IMR-90 (cell line): ENCODE data around the gene SMIM41. TPM values are rescaled to one million over a fixed set of nuclear protein-coding genes. Genes with fewer than 3 reads are reported as not detected.
A peak's percentile ranks its signal among the peaks of the same experiment; 100 is the strongest.

Experiments
- ATAC-seq: fragments of 200-7000 bp; cut with Tn5 transposase; 2 replicates; pipeline ENCODE4 v1.9.1; 2020; ENCODE audit warnings: low read depth, mild to moderate bottlenecking, moderate library complexity
- BruUV-seq: library from RNA; stranded (reverse); fragments of 400-500 nt; replicated peaks from 2 replicates; lab custom pipeline; 2021; lab: Mats Ljungman, UMichigan
- CTCF ChIA-PET: fragments of 300-600 bp; formaldehyde crosslinking; extraction: SDS; loops from one replicate; lab custom pipeline; 2021; ENCODE audit warnings: antibody characterized with exemption; lab: Yijun Ruan, JAX
- POLR2A ChIA-PET: fragments of 300-600 bp; sonication (Branson Sonifier 250); formaldehyde crosslinking; loops from one replicate; lab custom pipeline; 2022; ENCODE audit warnings: antibody characterized with exemption; ENCODE audit not compliant: unreplicated experiment; lab: Charles Lee
- DNase-seq: peaks from one replicate; pipeline ENCODE4 v3.0.0; 2013
- H2AFZ ChIP-seq: replicated peaks from 2 replicates; pipeline ENCODE3; 2013; ENCODE audit warnings: low read length, mild to moderate bottlenecking; ENCODE audit not compliant: poor library complexity
- H2AK5ac ChIP-seq: 2 replicates; pipeline ENCODE4 v1.6.1; 2013; ENCODE audit warnings: low read depth, low read length, inconsistent platforms
- H2AK9ac ChIP-seq: replicated peaks from 2 replicates; pipeline ENCODE3; 2013; ENCODE audit warnings: mild to moderate bottlenecking, low read depth, low read length, moderate library complexity; ENCODE audit not compliant: poor library complexity
- H2BK120ac ChIP-seq: 2 replicates; pipeline ENCODE4 v1.6.1; 2013; ENCODE audit warnings: low read depth, low read length, inconsistent platforms
- H2BK15ac ChIP-seq: 3 replicates; pipeline ENCODE4 v1.6.1; 2013; ENCODE audit warnings: low read depth, low read length, inconsistent platforms
- H2BK20ac ChIP-seq: 2 replicates; pipeline ENCODE4 v1.6.1; 2013; ENCODE audit warnings: low read depth, mild to moderate bottlenecking, inconsistent platforms, low read length, moderate library complexity
- H2BK5ac ChIP-seq: 2 replicates; pipeline ENCODE4 v1.6.1; 2013; ENCODE audit warnings: mild to moderate bottlenecking, low read depth, low read length, inconsistent platforms; ENCODE audit not compliant: poor library complexity, severe bottlenecking
- H3K14ac ChIP-seq: replicated peaks from 2 replicates; pipeline ENCODE4 v1.6.1; 2013; ENCODE audit warnings: low read depth, low read length, inconsistent platforms
- H3K18ac ChIP-seq: 2 replicates; pipeline ENCODE4 v1.6.1; 2013; ENCODE audit warnings: low read depth, low read length, control low read depth
- H3K23ac ChIP-seq: 2 replicates; pipeline ENCODE4 v1.6.1; 2013; ENCODE audit warnings: low read depth, low read length, inconsistent platforms
- H3K27ac ChIP-seq: 2 replicates; pipeline ENCODE4 v1.5.1; 2013; ENCODE audit warnings: mild to moderate bottlenecking, control low read depth, low read length; ENCODE audit not compliant: insufficient read depth
- H3K27me3 ChIP-seq: 2 replicates; pipeline ENCODE4 v1.6.1; 2013; ENCODE audit warnings: low read length; ENCODE audit not compliant: control insufficient read depth, insufficient read depth
- H3K36me3 ChIP-seq: 2 replicates; pipeline ENCODE4 v1.6.1; 2013; ENCODE audit warnings: low read length, mixed read lengths; ENCODE audit not compliant: control insufficient read depth, insufficient read depth
- H3K4ac ChIP-seq: 2 replicates; pipeline ENCODE4 v1.6.1; 2013; ENCODE audit warnings: low read depth, low read length, inconsistent platforms
- H3K4me1 ChIP-seq: 2 replicates; pipeline ENCODE4 v1.6.1; 2013; ENCODE audit warnings: low read length, mixed read lengths; ENCODE audit not compliant: control insufficient read depth, insufficient read depth
- H3K4me2 ChIP-seq: 2 replicates; pipeline ENCODE4 v1.6.1; 2013; ENCODE audit warnings: low read depth, mild to moderate bottlenecking, control low read depth, low read length, moderate library complexity
- H3K4me3 ChIP-seq: 2 replicates; pipeline ENCODE4 v1.5.1; 2013; ENCODE audit warnings: low read depth, mild to moderate bottlenecking, control low read depth, low read length, moderate library complexity; ENCODE audit not compliant: insufficient read depth
- H3K56ac ChIP-seq: 2 replicates; pipeline ENCODE4 v1.6.1; 2013; ENCODE audit warnings: low read length, inconsistent platforms; ENCODE audit not compliant: insufficient read depth; ENCODE audit errors: extremely low read depth
- H3K79me1 ChIP-seq, 2 experiments: 2 replicates each; pipeline ENCODE4 v1.6.1; 2013; ENCODE audit warnings: low read length in 2 of 2, inconsistent platforms in 1 of 2, low read depth in 1 of 2
- H3K9ac ChIP-seq: 2 replicates; pipeline ENCODE4 v1.6.1; 2013; ENCODE audit warnings: low read depth, low read length, control low read depth
- H3K9me1 ChIP-seq: 2 replicates; pipeline ENCODE4 v1.6.1; 2013; ENCODE audit warnings: low read length, inconsistent platforms; ENCODE audit not compliant: insufficient read depth
- H3K9me3 ChIP-seq: 2 replicates; pipeline ENCODE4 v1.6.1; 2013; ENCODE audit warnings: low read length; ENCODE audit not compliant: control insufficient read depth, insufficient read depth
- H4K20me1 ChIP-seq: 2 replicates; pipeline ENCODE4 v1.6.1; 2013; ENCODE audit warnings: low read length, inconsistent platforms; ENCODE audit not compliant: insufficient read depth
- H4K5ac ChIP-seq: 2 replicates; pipeline ENCODE4 v1.6.1; 2013; ENCODE audit warnings: mild to moderate bottlenecking, low read depth, low read length, control low read depth
- H4K8ac ChIP-seq, 2 experiments: 2 replicates each; pipeline ENCODE4 v1.6.1; 2013; ENCODE audit warnings: low read depth in 2 of 2, low read length in 2 of 2, control low read depth in 1 of 2, inconsistent platforms in 1 of 2
- H4K91ac ChIP-seq: 2 replicates; pipeline ENCODE4 v1.6.1; 2013; ENCODE audit warnings: low read depth, low read length, inconsistent platforms; ENCODE audit not compliant: insufficient read depth
- CEBPB ChIP-seq: IDR thresholded peaks from 2 replicates; pipeline ENCODE4 v1.6.1; 2012; ENCODE audit warnings: low read depth, low read length, improper control_type of control experiment
- CHD1 ChIP-seq: IDR thresholded peaks from 2 replicates; pipeline ENCODE4 v1.6.1; 2012; ENCODE audit warnings: low read depth, low read length, improper control_type of control experiment
- ELK1 ChIP-seq: fragments of 150-350 bp; IDR thresholded peaks from 2 replicates; pipeline ENCODE4 v1.6.1; 2016; ENCODE audit warnings: low read depth, mild to moderate bottlenecking, low read length, moderate library complexity, borderline replicate concordance
- FOS ChIP-seq: fragments of 150-350 bp; IDR thresholded peaks from 2 replicates; pipeline ENCODE4 v1.6.1; 2016; ENCODE audit warnings: low read depth, low read length
- MAFK ChIP-seq: IDR thresholded peaks from 2 replicates; pipeline ENCODE4 v1.6.1; 2012; ENCODE audit warnings: low read depth, low read length, improper control_type of control experiment
- MAZ ChIP-seq: IDR thresholded peaks from 2 replicates; pipeline ENCODE4 v1.6.1; 2012; ENCODE audit warnings: low read depth, mild to moderate bottlenecking, low read length, improper control_type of control experiment, moderate library complexity, borderline replicate concordance
- NFE2L2 ChIP-seq: fragments of 150-350 bp; IDR thresholded peaks from 2 replicates; pipeline ENCODE4 v1.6.1; 2016; ENCODE audit warnings: low read depth, mild to moderate bottlenecking, low read length
- POLR2A ChIP-seq: IDR thresholded peaks from 2 replicates; pipeline ENCODE4 v1.6.1; 2012; ENCODE audit warnings: mild to moderate bottlenecking, low read depth, low read length
- RAD21 ChIP-seq: IDR thresholded peaks from 2 replicates; pipeline ENCODE4 v1.6.1; 2012; ENCODE audit warnings: low read length, improper control_type of control experiment
- RFX5 ChIP-seq: IDR thresholded peaks from 2 replicates; pipeline ENCODE4 v1.8.0; 2012; ENCODE audit warnings: low read depth, mild to moderate bottlenecking, low read length, moderate library complexity
- SMC3 ChIP-seq: fragments of 150-350 bp; IDR thresholded peaks from 2 replicates; pipeline ENCODE4 v1.6.1; 2016; ENCODE audit warnings: low read depth, mild to moderate bottlenecking, antibody characterized with exemption, low read length, moderate library complexity
- USF2 ChIP-seq: fragments of 150-350 bp; IDR thresholded peaks from 2 replicates; pipeline ENCODE4 v1.6.1; 2017; ENCODE audit warnings: mild to moderate bottlenecking, antibody characterized with exemption, low read length, low read depth
- WGBS, 2 experiments: methylation state at CpG; one replicate each; pipeline versions ENCODE4 v1.1.5 to v1.1.7; 2013; ENCODE audit warnings: missing lambda C conversion rate in 2 of 2; ENCODE audit not compliant: insufficient read length in 1 of 2; ENCODE audit errors: extremely low coverage in 2 of 2; 5-methylcytosine and 5-hydroxymethylcytosine counted together
- dilution Hi-C: fragments of 300-500 bp; cut with HindIII; formaldehyde crosslinking; loops from one replicate; pipeline ENCODE4 v1.14.3; 2018; ENCODE audit warnings: low sequenced_read_pairs; ENCODE audit not compliant: unreplicated experiment
- in situ Hi-C: fragments of 300-500 bp; cut with MboI; formaldehyde crosslinking; loops from 3 replicates; pipeline ENCODE4 v1.14.3; 2019; ENCODE audit warnings: low sequenced_read_pairs, inconsistent platforms, mixed read lengths
- intact Hi-C: fragments of 100-400 bp; cut with micrococcal nuclease; formaldehyde crosslinking; loops from 2 replicates; pipeline ENCODE4 v1.10.0; 2022
- polyA plus RNA-seq, 3 experiments: library from polyadenylated mRNA; depleted of rRNA; stranded (reverse); fragments of >200 nt; gene quantifications; 2 replicates each; pipeline ENCODE4 v1.2.3, GENCODE V29; 2012; ENCODE audit warnings: low replicate concordance in 1 of 3
- total RNA-seq: library from RNA; depleted of rRNA; stranded (reverse); fragments of >200 nt; gene quantifications from 2 replicates; pipeline ENCODE4 v1.2.3, GENCODE V29; 2012

SMIM41 gene
- total and polyA plus RNA-seq, 2 of the 4 experiments (the other 2 are of a cell fraction) = not detected

GRCh38 chr12:52137746-52138145 is 58.2 kb downstream of the SMIM41 start:
- Histone ChIP-seq H3K4me3 (no peak overlapping the region), H3K9me1 (0 out of 2 replicates have a peak, but pooled peaks cover 3% of the 10 kb centered on the region), H4K5ac (no peak overlapping the region), H2AK9ac (no peak overlapping the region), H3K56ac (no peak overlapping the region), H3K79me1 (no peaks in the 10 kb centered on the region), H3K18ac (no peak overlapping the region), H4K20me1 (no peaks in the 10 kb centered on the region), H2AK5ac (0 out of 2 replicates have a peak overlapping the region, but pooled peaks have one; percentile 13), H4K8ac (no peak overlapping the region), H3K27me3 (peaks cover 17% of the 10 kb centered on the region), H2BK120ac (no peak overlapping the region), H3K4ac (no peak overlapping the region), H2BK15ac (no peak overlapping the region), H3K9me3 (no peaks in the 10 kb centered on the region), H4K91ac (no peak overlapping the region), H2AFZ (no peak overlapping the region), H3K23ac (no peak overlapping the region), H3K27ac (no peak overlapping the region), H3K9ac (no peak overlapping the region), H3K4me2 (no peak overlapping the region), H2BK20ac (no peak overlapping the region), H3K36me3 (no peaks in the 10 kb centered on the region), H3K4me1 (peaks cover 2% of the 10 kb centered on the region), H2BK5ac (no peak overlapping the region), H3K14ac (no peak overlapping the region)
- no peak for ATAC-seq
- ChIA-PET CTCF (no interaction called here), POLR2A (no interaction called here)
- WGBS, 2 experiments = 86% methylated on average over 4 of the region's 5 CpGs; no CpG with 5 or more reads in 1 of the 2 experiments
- no TSS peak for BruUV-seq
- TF ChIP-seq RAD21 (no peak), NFE2L2 (no peak), POLR2A (no peak), CEBPB (no peak), MAZ (no peak), MAFK (no peak), ELK1 (no peak), CHD1 (no peak), FOS (no peak), USF2 (no peak), SMC3 (no peak), RFX5 (no peak)
- DNase-seq = no peak
- intact Hi-C loops = loop anchor here (1.0 kb wide), 1 partner anchor 46 kb away; no protein-coding TSS in a partner anchor
- in situ Hi-C loops = no loop called here
- dilution Hi-C loops = no loop called here
